B cell (primary cell): ENCODE measurements around the gene POLRMT. TPM values are rescaled to one million over a fixed set of nuclear protein-coding genes. Genes with fewer than 3 reads are reported as not detected.

Experiments
- ATAC-seq: fragments of 200-7000 bp; cut with Tn5 transposase; one replicate; pipeline ENCODE4 v1.10.0; 2021; ENCODE audit warnings: low read depth, mild to moderate bottlenecking, moderate number of reproducible peaks, moderate library complexity
- CTCF ChIA-PET: fragments of 350-600 bp; sonication (Branson Sonifier 250); formaldehyde crosslinking; loops from one replicate; lab custom pipeline; 2021; ENCODE audit warnings: antibody characterized with exemption, inconsistent platforms; lab: Charles Lee
- POLR2A ChIA-PET: fragments of 350-600 bp; sonication (Branson Sonifier 250); formaldehyde crosslinking; loops from one replicate; lab custom pipeline; 2021; ENCODE audit warnings: antibody characterized with exemption; lab: Charles Lee
- DNase-seq: peaks from one replicate; pipeline ENCODE4 v3.0.0; 2013
- H2AFZ ChIP-seq: 2 replicates; pipeline ENCODE4 v1.6.1; 2012; ENCODE audit warnings: mild to moderate bottlenecking, low read depth, low read length; ENCODE audit not compliant: insufficient read depth, poor library complexity, severe bottlenecking
- H3K27ac ChIP-seq, 2 donors: 1 replicate in 1 of 2; 2 replicates in 1 of 2; pipeline ENCODE4 v1.5.1; 2012 to 2013; ENCODE audit warnings: low read length in 2 of 2, mild to moderate bottlenecking in 2 of 2, moderate library complexity in 1 of 2
- H3K27me3 ChIP-seq, 4 experiments: fragments of 200-600 bp in 1 of 4; sonication (generic) in 1 of 4; replicated peaks in 1 of 4; 1 replicate in 2 of 4; 2 replicates in 2 of 4; pipeline versions ENCODE4 v1.6.1 to v1.7.0; 2013 to 2016; ENCODE audit warnings: low read length in 3 of 4, mild to moderate bottlenecking in 2 of 4, mixed read lengths in 1 of 4, moderate library complexity in 1 of 4; ENCODE audit not compliant: insufficient read depth in 4 of 4, control insufficient read depth in 3 of 4; ENCODE audit errors: control extremely low read depth in 1 of 4
- H3K36me3 ChIP-seq, 2 experiments: replicated peaks in 1 of 2; 1 replicate in 1 of 2; 2 replicates in 1 of 2; pipeline versions ENCODE4 v1.6.1 to v1.7.1; 2013; ENCODE audit warnings: low read length in 1 of 2; ENCODE audit not compliant: insufficient read depth in 2 of 2, control insufficient read depth in 1 of 2; ENCODE audit errors: control extremely low read depth in 1 of 2, extremely low read depth in 1 of 2
- H3K4me1 ChIP-seq, 2 donors: fragments of 200-600 bp in 1 of 2; sonication (generic) in 1 of 2; 1 replicate in 1 of 2; 2 replicates in 1 of 2; pipeline versions ENCODE4 v1.5.1 to v1.6.1; 2013 to 2017; ENCODE audit warnings: low read length in 2 of 2; ENCODE audit not compliant: control insufficient read depth in 2 of 2, insufficient read depth in 2 of 2
- H3K4me2 ChIP-seq: replicated peaks from 2 replicates; pipeline ENCODE3; 2012; ENCODE audit warnings: mild to moderate bottlenecking, low read depth, low read length; ENCODE audit not compliant: poor library complexity, severe bottlenecking
- H3K4me3 ChIP-seq, 5 experiments: fragments of 200-600 bp in 1 of 5; sonication (generic) in 1 of 5; 1 replicate in 3 of 5; 2 replicates in 2 of 5; pipeline versions ENCODE4 v1.5.1 to v1.7.0; 2011 to 2016; ENCODE audit warnings: low read length in 4 of 5, mild to moderate bottlenecking in 4 of 5, low read depth in 2 of 5, control low read depth in 1 of 5, moderate library complexity in 1 of 5; ENCODE audit not compliant: insufficient read depth in 1 of 5; ENCODE audit errors: control extremely low read depth in 1 of 5, extremely low read depth in 1 of 5
- H3K79me2 ChIP-seq: fragments of 200-600 bp; sonication (generic); one replicate; pipeline ENCODE4 v1.6.0; 2016; ENCODE audit warnings: low read length; ENCODE audit not compliant: control insufficient read depth, insufficient read depth
- H3K9ac ChIP-seq: fragments of 200-600 bp; sonication (generic); 2 replicates; pipeline ENCODE4 v1.6.1; 2017; ENCODE audit warnings: mild to moderate bottlenecking, low read length, moderate library complexity
- H3K9me3 ChIP-seq, 3 donors: one replicate each; pipeline versions ENCODE4 v1.6.1 to v1.7.1; 2013; ENCODE audit warnings: low read length in 2 of 3; ENCODE audit not compliant: control insufficient read depth in 2 of 3, insufficient read depth in 1 of 3; ENCODE audit errors: control extremely low read depth in 1 of 3
- H4K20me1 ChIP-seq: 2 replicates; pipeline ENCODE4 v1.6.0; 2012; ENCODE audit warnings: mild to moderate bottlenecking, low read length; ENCODE audit not compliant: insufficient read depth, control insufficient read depth, poor library complexity, severe bottlenecking
- H3K27ac Mint-ChIP-seq: one replicate; pipeline ENCODE4 v1.8.0; 2021; ENCODE audit warnings: mixed read lengths
- H3K27me3 Mint-ChIP-seq: one replicate; pipeline ENCODE4 v1.8.0; 2021; ENCODE audit warnings: mixed read lengths
- H3K4me1 Mint-ChIP-seq: one replicate; pipeline ENCODE4 v1.8.0; 2021; ENCODE audit warnings: mixed read lengths
- H3K4me3 Mint-ChIP-seq: one replicate; pipeline ENCODE4 v1.8.0; 2021; ENCODE audit warnings: mixed read lengths
- H3K9me3 Mint-ChIP-seq: one replicate; pipeline ENCODE4 v1.8.0; 2022; ENCODE audit warnings: mixed read lengths; ENCODE audit not compliant: insufficient read depth
- EZH2 ChIP-seq: IDR thresholded peaks from 2 replicates; pipeline ENCODE4 v1.6.1; 2012; ENCODE audit warnings: borderline replicate concordance, low read depth, mild to moderate bottlenecking, moderate library complexity, low read length; ENCODE audit not compliant: insufficient read depth, poor library complexity, severe bottlenecking
- WGBS: methylation state at CpG from one replicate; pipeline ENCODE4 v1.1.5; 2013; ENCODE audit warnings: missing lambda C conversion rate; ENCODE audit not compliant: insufficient coverage; 5-methylcytosine and 5-hydroxymethylcytosine counted together
- intact Hi-C: fragments of 100-400 bp; cut with micrococcal nuclease; formaldehyde crosslinking; loops from one replicate; pipeline ENCODE4 v1.10.0; 2022
- polyA plus RNA-seq: library from polyadenylated mRNA; depleted of rRNA; stranded (reverse); fragments of >200 nt; gene quantifications from 2 replicates; pipeline ENCODE4 v1.2.3, GENCODE V29; 2012
- total RNA-seq, 2 donors: library from RNA; stranded (reverse); fragments of 120-200 nt in 1 of 2; gene quantifications; 1 replicate in 1 of 2; 2 replicates in 1 of 2; pipeline versions ENCODE4 v1.2.3 to v1.2.4, GENCODE V29; 2013 to 2022
- TF ChIP-seq, protein P1 (sequence below): fragments of 200-600 bp; IDR thresholded peaks from one replicate; pipeline ENCODE4 v1.8.0; 2022; ENCODE audit warnings: antibody characterized with exemption, mild to moderate bottlenecking

Gene POLRMT
- total and polyA plus RNA-seq, 2 donors (not counting 1 experiment from before 2014, with no cell fraction given): 77.8 to 98.0 TPM

DNA sequence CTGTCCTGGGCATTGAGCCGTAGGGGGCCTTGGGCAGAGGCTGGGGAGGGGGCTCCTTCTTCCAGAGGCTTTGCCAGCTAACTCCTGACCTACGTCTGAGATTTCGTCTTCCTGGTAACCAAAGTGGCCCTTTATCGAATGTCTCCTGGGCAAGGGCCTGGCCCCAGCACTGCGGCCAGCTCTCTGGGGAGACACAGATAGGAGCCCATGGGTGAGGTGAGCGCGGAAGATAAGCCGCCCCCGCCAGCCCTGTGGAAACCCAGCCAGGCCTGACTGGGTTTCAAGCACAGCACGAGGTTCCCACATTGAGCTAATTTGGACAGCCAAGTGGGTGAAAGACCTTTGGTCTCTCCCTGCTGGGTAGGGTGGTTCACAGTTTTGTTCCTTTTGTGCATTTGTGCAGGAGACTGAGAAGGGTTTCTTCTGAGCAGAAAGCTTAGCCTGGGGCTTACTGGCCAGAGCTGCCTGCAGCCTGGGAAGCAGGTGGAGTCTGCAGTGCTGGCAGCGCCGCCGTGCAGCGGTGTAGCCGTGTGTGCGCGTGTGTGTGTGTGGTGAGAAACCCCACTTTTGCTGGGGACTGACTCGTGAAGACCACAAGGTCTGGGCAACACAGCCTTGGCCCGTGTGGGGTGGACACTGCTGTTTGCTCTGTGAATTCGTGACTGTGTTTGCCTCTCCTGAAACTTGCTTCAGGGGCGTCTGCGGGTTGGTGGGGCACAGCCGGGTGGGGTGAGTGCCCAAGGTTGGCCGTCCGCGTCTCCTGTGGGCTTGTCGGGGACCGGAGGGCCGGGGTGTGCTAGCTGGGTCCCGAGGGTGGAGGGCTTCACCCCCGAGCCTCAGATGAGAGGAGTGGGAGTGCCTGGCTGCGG lies 58.4 kb downstream of the POLRMT start:
- Histone ChIP-seq H3K9me3 (no peaks in the 10 kb centered on the region), H3K79me2 (peaks cover 71% of the 10 kb centered on the region), H3K4me1 (peaks cover 19 to 33% of the 10 kb centered on the region in 2 donors), H3K4me3 (peak overlapping the region in 1 of 5 experiments; percentile 5), H3K4me2 (peak overlapping the region; percentile 60), H4K20me1 (peaks cover 69% of the 10 kb centered on the region), H2AFZ (no peak overlapping the region), H3K27ac (no peak overlapping the region), H3K27me3 (no peaks in the 10 kb centered on the region), H3K9ac (no peak overlapping the region), H3K36me3 (peaks cover 0 to 6% of the 10 kb centered on the region in 2 experiments)
- Mint-ChIP-seq H3K9me3 (no peaks in the 10 kb centered on the region), H3K4me3 (peak overlapping the region; percentile 78), H3K27ac (peak overlapping the region; percentile 50), H3K4me1 (peaks cover 33% of the 10 kb centered on the region), H3K27me3 (no peaks in the 10 kb centered on the region)
- WGBS: 57% methylated on average over 28 of the region's 32 CpGs
- DNase-seq (peak; percentile 33), ATAC-seq (no peak)
- CTCF ChIA-PET: interaction anchor here (1.1 to 2.7 kb wide), 2 partner anchors 9 to 159 kb away, joined by 3 to 12 read pairs; no protein-coding TSS in a partner anchor
- TF ChIP-seq, protein P1, sequence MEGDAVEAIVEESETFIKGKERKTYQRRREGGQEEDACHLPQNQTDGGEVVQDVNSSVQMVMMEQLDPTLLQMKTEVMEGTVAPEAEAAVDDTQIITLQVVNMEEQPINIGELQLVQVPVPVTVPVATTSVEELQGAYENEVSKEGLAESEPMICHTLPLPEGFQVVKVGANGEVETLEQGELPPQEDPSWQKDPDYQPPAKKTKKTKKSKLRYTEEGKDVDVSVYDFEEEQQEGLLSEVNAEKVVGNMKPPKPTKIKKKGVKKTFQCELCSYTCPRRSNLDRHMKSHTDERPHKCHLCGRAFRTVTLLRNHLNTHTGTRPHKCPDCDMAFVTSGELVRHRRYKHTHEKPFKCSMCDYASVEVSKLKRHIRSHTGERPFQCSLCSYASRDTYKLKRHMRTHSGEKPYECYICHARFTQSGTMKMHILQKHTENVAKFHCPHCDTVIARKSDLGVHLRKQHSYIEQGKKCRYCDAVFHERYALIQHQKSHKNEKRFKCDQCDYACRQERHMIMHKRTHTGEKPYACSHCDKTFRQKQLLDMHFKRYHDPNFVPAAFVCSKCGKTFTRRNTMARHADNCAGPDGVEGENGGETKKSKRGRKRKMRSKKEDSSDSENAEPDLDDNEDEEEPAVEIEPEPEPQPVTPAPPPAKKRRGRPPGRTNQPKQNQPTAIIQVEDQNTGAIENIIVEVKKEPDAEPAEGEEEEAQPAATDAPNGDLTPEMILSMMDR: no peak
- TF ChIP-seq EZH2: no peak
- intact Hi-C loops: loop anchor here (5.0 kb wide), 1 partner anchor 832 kb away; the partner anchor contains the start of gene DAZAP1
- POLR2A ChIA-PET: interaction anchor here (0.6 kb wide), 1 partner anchor 45 kb away, joined by 3 read pairs; no protein-coding TSS in a partner anchor

DNA sequence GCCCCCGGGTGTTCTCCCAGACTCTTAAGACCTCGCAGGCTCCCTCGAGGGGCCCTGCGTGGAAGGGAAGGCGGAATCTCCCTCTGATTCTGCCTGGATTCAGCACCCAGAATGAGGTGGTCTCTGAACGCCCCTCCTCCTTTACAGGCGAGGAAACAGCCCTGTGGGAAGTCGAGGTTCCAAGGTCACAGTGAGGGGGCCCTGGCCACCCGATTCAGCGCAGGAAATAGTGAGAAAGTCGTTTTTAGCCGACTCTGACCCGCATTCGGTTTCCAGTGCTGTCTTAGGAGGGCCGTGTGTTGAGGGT lies 59.9 kb downstream of the POLRMT start:
- DNase-seq (no peak), ATAC-seq (no peak)
- TF ChIP-seq, protein P1: no peak
- TF ChIP-seq EZH2: no peak
- Mint-ChIP-seq H3K27ac (peak overlapping the region; percentile 26), H3K4me3 (peak overlapping the region; percentile 90), H3K27me3 (no peaks in the 10 kb centered on the region), H3K9me3 (no peaks in the 10 kb centered on the region), H3K4me1 (peaks cover 35% of the 10 kb centered on the region)
- Histone ChIP-seq H3K9ac (peak overlapping the region; percentile 87), H3K4me1 (peaks cover 19 to 33% of the 10 kb centered on the region in 2 donors), H3K4me2 (peak overlapping the region; percentile 96), H3K4me3 (peak overlapping the region; percentile 55 to 81 (median 79)), H2AFZ (peak overlapping the region; percentile 12), H3K36me3 (no peaks in the 10 kb centered on the region), H3K27ac (peak overlapping the region in 1 of 2 donors; percentile 89), H3K9me3 (no peaks in the 10 kb centered on the region), H4K20me1 (peaks cover 55% of the 10 kb centered on the region), H3K27me3 (no peaks in the 10 kb centered on the region), H3K79me2 (peaks cover 60% of the 10 kb centered on the region)
- WGBS: 8% methylated on average over 15 of the region's 15 CpGs
- intact Hi-C loops: loop anchor here (2.0 to 5.0 kb wide), 2 partner anchors 15 to 834 kb away; partner anchors contain the start of genes DAZAP1 and HCN2
- CTCF ChIA-PET: no interaction called here
- POLR2A ChIA-PET: interaction anchor here (0.6 kb wide), 1 partner anchor 128 kb away, joined by 7 read pairs; no protein-coding TSS in a partner anchor
